Measurements from ENCODE around the gene ATP8A1. TPM values are rescaled to one million over a fixed set of nuclear protein-coding genes. Genes with fewer than 3 reads are reported as not detected.

ATP8A1 gene
- total RNA-seq, 1 donor from 2014 or later, result 44.0 TPM

GRCh38 chr4:42627885-42628646, 28.8 kb downstream of the ATP8A1 start:
- no peak overlapping the region for H3K4me3 Mint-ChIP-seq (ENCODE audit: unreplicated experiment)
- no peaks in the 10 kb centered on the region for H3K27me3 Mint-ChIP-seq (ENCODE audit: unreplicated experiment)
- H3K27ac Mint-ChIP-seq (ENCODE audit: unreplicated experiment), result no peak overlapping the region
- H3K9me3 Mint-ChIP-seq (ENCODE audit: unreplicated experiment), result no peaks in the 10 kb centered on the region
- DNase-seq (ENCODE audit: low spot score), result no peak
- TF ChIP-seq CTCF (IDR thresholded peaks at IDR 0.05; ENCODE audit: unreplicated experiment), result no peak
- no peaks in the 10 kb centered on the region for H3K36me3 Mint-ChIP-seq (ENCODE audit: low read depth, unreplicated experiment)
- no peaks in the 10 kb centered on the region for H3K4me1 Mint-ChIP-seq (ENCODE audit: unreplicated experiment)

- H3K36me3 Mint-ChIP-seq (ENCODE audit: low read depth, unreplicated experiment), result no peaks in the 10 kb centered on the region
- H3K4me1 Mint-ChIP-seq (ENCODE audit: unreplicated experiment), result no peaks in the 10 kb centered on the region
- no peaks in the 10 kb centered on the region for H3K27me3 Mint-ChIP-seq (ENCODE audit: unreplicated experiment)
- H3K9me3 Mint-ChIP-seq (ENCODE audit: unreplicated experiment), result no peaks in the 10 kb centered on the region
- H3K27ac Mint-ChIP-seq (ENCODE audit: unreplicated experiment), result no peak overlapping the region
- no peak for DNase-seq (ENCODE audit: low spot score)
- no peak for TF ChIP-seq CTCF (IDR thresholded peaks at IDR 0.05; ENCODE audit: unreplicated experiment)
- no peak overlapping the region for H3K4me3 Mint-ChIP-seq (ENCODE audit: unreplicated experiment)
Observed at GRCh38 chr4:42626629-42627146, 30.2 kb downstream of the ATP8A1 start.

- Mint-ChIP-seq H3K9me3 (ENCODE audit: unreplicated experiment) (no peaks in the 10 kb centered on the region), H3K27me3 (ENCODE audit: unreplicated experiment) (no peaks in the 10 kb centered on the region), H3K4me3 (ENCODE audit: unreplicated experiment) (no peak overlapping the region), H3K27ac (ENCODE audit: unreplicated experiment) (no peak overlapping the region), H3K36me3 (ENCODE audit: low read depth, unreplicated experiment) (no peaks in the 10 kb centered on the region), H3K4me1 (ENCODE audit: unreplicated experiment) (no peaks in the 10 kb centered on the region)
- no peak for DNase-seq (ENCODE audit: low spot score)
- no peak for TF ChIP-seq CTCF (IDR thresholded peaks at IDR 0.05; ENCODE audit: unreplicated experiment)
Observed at GRCh38 chr4:42625329-42625728, 31.6 kb downstream of the ATP8A1 start.

- no peak for TF ChIP-seq CTCF (IDR thresholded peaks at IDR 0.05; ENCODE audit: unreplicated experiment)
- no peaks in the 10 kb centered on the region for H3K27me3 Mint-ChIP-seq (ENCODE audit: unreplicated experiment)
Observed at GRCh38 chr4:42624551-42624950, 32.4 kb downstream of the ATP8A1 start.

GRCh38 chr4:42618023-42618422, 38.9 kb downstream of the ATP8A1 start:
- Mint-ChIP-seq H3K4me1 (ENCODE audit: unreplicated experiment) (no peaks in the 10 kb centered on the region), H3K27me3 (ENCODE audit: unreplicated experiment) (no peaks in the 10 kb centered on the region), H3K36me3 (ENCODE audit: low read depth, unreplicated experiment) (no peaks in the 10 kb centered on the region), H3K9me3 (ENCODE audit: unreplicated experiment) (no peaks in the 10 kb centered on the region), H3K4me3 (ENCODE audit: unreplicated experiment) (no peak overlapping the region), H3K27ac (ENCODE audit: unreplicated experiment) (no peak overlapping the region)
- no peak for TF ChIP-seq CTCF (IDR thresholded peaks at IDR 0.05; ENCODE audit: unreplicated experiment)
- no peak for DNase-seq (ENCODE audit: low spot score)

More at GRCh38 chr4:42624551-42624950, 32.4 kb downstream of the ATP8A1 start:
- H3K36me3 Mint-ChIP-seq (ENCODE audit: low read depth, unreplicated experiment), result no peaks in the 10 kb centered on the region
- H3K9me3 Mint-ChIP-seq (ENCODE audit: unreplicated experiment), result no peaks in the 10 kb centered on the region
- H3K4me1 Mint-ChIP-seq (ENCODE audit: unreplicated experiment), result no peaks in the 10 kb centered on the region
- DNase-seq (ENCODE audit: low spot score), result no peak
- H3K27ac Mint-ChIP-seq (ENCODE audit: unreplicated experiment), result no peak overlapping the region
- no peak overlapping the region for H3K4me3 Mint-ChIP-seq (ENCODE audit: unreplicated experiment)

All from endothelial cell (in vitro differentiated cells).